SIG-M5 treated with dmso at 0.1 percent for 504 hours (cell line): ENCODE measurements around the gene EDEM1.
"Not testable (repeated sequence)": the region's sequence is repeated elsewhere in the genome, so short reads cannot be mapped to it uniquely, and the experiment has no call there.

Experiments used
- DNase-seq: peaks from one replicate; lab custom pipeline; 2025; ENCODE audit not compliant: unreplicated experiment; lab: John Stamatoyannopoulos, UW

EDEM1 gene

DNA sequence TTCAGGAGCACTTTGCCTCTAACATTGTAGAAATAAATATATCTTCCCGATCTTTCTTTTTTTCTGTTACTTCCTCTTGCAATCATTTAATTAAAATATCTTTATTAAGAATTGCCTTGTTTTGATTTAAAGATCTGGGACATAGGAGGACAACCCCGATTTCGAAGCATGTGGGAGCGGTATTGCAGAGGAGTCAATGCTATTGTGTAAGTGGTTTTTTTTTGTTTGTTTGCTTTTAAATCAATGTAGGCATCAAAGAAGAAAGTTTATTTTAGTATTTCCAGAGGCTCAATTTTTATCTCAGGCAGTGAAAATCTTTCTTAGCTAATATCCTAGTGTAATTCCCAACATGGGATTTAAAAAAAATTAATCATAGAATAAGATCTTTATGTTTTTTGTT lies 15.5 kb upstream of the EDEM1 start:
- DNase-seq: no peak

DNA sequence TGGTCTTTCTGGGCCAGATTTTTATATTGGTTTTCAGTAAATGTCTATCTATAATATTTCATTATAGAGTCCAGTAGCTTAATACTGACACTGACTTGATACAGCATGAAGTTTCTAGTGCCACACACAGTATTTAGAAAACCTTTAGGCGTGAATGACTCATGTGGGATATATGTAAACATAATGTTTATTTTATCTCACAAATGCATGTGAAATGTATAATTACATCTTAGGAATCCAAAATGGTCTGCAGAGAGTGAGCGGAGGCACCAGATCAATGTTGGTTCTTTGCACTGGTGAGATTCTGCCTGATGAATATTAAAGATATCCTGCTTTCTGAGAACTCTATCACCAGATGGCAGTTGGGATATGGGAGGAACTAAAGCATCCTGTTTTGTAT lies 8.5 kb upstream of the EDEM1 start:
- not testable (repeated sequence) for DNase-seq

DNA sequence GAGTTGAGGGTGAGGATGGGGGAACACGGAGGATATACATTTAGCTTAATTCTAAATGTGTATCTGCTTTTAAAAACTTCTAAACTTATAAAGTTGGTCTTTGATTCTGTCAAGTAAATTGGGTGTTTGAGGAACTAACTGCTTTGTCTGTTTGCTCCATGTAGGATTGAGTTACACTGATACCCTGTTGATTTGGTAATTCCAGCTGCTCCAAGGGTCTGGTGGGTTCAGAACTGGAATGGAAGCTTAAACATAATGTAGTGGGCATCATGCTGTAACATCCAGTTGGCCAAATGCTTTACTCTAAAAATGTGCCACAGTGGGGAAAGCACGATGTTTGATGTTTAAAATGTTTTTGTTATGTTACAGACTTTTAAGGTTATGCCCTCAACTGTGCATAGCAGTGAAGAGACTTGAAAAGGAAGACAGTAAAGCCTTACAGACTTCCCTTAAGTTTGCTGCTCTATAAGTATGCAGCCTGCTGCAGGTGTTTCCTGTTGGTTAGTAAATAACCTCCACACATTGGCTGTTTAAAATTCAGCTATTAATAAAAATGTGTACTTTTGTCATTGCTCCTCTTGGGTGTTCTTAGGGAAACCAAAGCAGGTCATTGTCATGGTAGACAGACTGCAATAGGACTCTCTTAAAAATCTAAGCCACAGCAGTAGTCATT lies 5.9 kb upstream of the EDEM1 start:
- no peak for DNase-seq

DNA sequence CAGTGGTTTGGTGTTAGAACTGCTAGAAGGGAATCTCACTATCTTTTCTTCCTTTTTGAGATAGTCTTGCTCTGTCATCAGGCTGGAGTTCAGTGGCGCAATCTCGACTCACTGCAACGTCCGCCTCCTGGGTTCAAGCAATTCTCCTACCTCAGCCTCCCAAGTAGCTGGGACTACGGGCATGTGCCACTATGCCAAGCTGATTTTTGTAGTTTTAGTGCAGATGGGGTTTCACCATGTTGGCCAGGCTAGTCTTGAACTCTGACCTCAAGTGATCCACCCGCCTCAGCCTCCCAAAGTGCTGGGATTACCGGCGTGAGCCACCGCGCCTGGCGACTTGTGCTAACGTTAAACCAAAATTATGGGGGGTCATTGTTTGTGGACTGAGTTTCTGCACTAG lies 3.8 kb upstream of the EDEM1 start:
- not testable (repeated sequence) for DNase-seq

DNA sequence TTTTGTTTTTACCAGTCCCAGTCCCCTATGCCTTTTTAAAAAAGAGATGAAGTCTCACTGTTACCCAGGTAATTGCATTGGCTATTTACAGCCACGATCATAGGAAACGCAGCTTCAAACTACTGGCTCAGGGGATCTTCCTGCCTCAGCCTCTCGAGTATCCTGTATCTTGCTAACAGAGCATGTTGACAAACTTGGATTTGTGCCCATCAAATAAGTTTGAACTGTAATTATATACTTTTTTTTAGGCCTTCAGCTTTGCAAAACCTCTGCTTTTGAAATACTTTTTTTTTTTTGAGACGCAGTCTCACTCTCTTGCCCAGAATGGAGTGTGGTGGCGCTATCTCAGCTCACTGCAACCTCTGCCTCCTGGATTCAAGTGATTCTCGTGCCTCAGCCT lies 3.0 kb upstream of the EDEM1 start:
- DNase-seq: no peak

DNA sequence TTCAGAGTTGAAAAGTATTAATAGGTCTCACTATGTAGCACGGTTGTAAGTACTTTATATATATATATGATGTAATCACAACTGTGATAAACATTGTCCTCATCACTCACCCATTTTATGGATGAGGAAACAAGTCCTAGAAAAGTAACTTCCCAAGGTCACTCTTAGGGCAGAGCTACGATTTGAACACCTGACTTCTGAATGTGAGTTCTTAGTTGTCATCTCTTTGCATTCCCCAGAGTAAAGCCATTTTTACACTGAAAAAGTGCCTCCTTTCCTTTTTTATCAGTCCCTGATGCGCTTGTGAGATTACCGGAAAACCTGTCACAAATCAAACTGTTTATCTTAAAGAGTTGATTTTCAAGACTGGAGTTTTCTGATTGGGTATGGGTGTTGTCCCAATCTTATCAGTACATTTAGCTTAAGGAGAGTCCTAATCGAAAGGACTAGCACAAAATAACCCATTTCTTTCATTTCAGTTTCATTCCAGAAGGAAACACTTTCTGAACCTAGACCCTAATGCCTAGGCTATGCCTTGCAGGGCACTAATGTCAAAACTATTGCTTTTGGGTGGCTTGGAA lies 2.3 kb upstream of the EDEM1 start:
- no peak for DNase-seq

DNA sequence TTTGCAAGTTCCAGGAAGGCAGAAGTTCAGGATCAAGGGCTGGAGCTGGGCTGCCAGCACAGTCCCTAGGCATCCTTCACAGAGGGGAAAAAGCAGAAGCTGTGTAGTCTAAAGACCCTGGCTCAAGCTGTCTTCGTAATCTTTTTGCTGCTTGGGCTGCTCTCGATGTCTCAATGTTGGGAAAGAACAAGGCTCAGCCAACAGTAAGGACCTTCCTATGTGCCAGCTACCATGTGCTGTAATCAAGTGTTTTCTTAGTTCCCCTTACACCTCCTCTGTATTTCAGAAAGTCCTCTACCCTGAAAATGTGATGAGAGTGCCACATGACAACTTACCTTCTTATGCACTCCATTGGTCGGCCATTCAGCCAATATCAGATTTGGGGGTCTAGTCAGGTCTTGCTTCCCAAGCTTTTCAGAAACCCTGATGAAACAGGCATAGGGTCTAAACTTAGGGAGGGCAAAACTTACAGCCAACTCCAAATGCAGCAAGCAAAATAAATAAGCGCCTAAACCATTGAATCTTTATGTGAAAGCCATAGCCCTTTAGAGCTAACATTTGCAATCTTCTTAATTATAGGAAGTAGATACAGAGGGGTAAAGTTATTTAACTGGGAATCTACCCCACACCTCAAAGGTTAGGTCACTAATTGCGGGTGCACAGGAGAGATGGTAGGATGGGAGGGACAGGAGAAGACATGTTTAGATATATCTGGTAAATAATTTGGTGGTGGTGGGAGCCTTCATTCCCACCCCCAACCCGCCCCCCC lies 1.2 kb upstream of the EDEM1 start:
- peak; percentile 99 for DNase-seq

DNA sequence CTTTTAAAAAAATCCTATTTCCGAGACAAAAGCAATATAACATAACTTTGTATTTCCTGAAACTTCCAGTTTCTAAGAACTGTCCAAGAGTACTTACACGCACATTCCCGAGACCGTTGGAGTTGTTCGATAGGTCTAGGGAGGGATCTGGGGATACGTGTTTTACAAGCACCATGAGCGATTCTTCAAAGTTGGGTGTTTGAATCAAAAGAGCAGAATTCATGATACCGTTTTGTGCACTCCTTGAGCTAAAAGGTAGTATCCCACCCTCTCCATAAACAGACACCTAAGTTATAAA lies 700 bp upstream of the EDEM1 start:
- no peak for DNase-seq

DNA sequence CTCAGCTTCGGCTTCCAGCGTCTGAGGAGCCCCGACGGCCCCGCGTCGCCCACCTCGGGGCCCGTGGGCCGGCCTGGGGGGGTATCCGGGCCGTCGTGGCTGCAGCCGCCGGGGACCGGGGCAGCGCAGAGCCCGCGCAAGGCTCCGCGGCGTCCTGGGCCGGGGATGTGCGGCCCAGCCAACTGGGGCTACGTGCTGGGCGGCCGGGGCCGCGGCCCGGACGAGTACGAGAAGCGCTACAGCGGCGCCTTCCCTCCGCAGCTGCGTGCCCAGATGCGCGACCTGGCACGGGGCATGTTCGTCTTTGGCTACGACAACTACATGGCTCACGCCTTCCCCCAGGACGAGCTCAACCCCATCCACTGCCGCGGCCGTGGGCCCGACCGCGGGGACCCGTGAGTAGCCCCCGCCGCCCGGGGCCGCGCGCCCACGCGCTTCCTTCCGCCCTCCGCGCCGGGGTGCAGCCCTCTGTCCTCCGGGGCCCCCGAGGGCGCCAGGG lies 462 bp downstream of the EDEM1 start:
- no peak for DNase-seq

DNA sequence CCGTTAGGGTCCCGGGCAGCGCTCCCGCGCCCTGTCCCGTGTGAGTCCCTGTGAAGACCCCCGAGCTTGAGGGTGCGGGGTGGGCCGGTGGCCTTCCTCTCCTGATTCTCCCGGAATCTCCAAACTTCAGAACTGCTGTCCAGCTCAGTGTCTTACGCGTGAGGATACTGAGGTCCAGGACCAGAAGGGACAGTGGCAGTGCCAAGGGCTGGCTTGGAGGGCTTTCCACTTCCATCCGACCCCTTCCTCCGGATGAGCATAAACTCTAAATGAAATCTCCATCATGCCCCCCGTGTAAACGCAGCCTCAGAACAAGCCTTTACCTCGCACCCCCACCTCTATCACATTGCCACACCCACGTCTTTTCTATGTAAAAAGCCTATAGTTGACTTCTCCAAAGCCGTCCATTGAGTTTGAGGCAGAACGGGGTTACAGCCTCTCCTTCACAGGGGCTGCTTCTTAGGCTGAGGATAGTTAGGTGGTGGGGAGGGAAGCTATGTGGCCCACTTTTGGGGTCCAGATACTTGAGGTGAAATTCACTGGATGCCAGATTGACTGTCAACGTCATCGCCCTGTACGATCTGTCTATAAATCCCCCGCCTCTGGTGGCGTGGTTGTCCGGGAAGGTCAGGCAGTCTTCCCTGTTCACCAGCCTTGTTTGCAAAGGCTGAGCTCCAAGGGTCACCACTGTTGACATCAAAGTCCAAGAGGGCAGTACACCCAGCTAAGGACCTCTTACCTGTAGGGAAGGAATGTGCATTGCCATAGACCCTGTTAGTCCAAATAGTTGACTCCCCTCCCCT lies 1.1 kb downstream of the EDEM1 start:
- peak; percentile 88 for DNase-seq

DNA sequence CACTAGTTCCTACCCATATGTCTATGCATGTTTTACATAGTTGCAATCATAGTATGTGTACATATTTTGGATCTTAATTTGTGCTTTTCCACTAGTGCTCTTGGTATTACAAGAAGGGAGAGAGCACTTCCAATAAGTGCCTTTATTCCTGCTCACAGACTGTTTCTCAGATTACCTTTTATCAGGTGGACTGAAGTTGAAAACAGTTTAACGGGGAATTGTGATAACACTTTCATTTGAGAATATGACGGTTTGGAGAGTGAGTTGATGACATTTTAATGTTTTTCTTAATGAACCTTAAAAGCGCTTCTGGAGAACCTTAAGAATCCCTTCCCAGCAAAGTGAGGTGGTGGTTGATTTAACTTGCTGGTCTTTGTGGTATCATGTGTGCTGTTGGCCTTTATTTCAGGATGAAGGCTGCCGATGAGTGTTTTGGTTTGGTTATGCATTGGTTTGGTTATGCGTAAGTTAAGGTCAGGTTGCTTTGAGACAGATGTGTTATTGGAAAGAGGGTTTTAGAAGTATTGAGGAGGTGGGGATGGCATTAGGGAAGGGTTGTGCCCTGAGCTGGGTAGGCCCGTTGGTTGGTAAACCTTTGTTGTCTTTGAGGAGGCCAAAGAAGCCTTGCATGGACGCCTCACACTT lies 2.8 kb downstream of the EDEM1 start:
- DNase-seq: no peak

DNA sequence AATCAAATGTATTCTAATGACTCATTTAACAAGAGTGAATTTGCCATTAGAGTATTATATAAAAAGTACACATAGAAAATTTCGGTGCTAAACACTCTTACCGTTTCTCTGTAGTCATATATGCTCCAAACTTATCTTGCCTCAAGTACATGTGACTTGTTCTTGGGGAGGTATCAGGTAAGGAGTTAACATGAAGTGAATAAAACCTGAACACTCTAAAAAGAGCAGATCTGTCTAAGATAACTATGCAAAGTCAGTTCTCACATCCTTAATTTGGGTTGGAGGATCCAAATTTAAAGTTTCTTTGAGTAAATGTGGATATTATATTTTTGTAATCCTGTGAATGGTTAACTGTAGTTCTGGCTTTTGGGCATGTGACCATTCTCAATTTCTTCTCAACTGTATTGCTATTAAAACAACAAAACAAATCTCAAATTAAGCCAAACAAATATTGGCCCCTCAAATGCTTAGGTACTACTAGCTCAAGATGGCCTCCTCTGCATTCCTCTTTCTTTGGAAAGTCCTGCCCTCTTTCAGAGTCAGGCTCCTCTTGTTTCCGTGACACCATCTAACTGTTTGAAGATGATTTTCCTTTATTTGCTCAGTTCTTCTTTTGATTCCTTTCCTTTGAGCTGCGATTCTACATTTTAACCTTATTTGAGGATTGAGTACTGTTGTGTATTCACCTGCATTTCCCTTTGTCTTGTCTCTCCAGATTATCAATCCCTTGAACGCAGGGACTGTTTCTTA lies 4.2 kb downstream of the EDEM1 start:
- DNase-seq: peak; percentile 41

DNA sequence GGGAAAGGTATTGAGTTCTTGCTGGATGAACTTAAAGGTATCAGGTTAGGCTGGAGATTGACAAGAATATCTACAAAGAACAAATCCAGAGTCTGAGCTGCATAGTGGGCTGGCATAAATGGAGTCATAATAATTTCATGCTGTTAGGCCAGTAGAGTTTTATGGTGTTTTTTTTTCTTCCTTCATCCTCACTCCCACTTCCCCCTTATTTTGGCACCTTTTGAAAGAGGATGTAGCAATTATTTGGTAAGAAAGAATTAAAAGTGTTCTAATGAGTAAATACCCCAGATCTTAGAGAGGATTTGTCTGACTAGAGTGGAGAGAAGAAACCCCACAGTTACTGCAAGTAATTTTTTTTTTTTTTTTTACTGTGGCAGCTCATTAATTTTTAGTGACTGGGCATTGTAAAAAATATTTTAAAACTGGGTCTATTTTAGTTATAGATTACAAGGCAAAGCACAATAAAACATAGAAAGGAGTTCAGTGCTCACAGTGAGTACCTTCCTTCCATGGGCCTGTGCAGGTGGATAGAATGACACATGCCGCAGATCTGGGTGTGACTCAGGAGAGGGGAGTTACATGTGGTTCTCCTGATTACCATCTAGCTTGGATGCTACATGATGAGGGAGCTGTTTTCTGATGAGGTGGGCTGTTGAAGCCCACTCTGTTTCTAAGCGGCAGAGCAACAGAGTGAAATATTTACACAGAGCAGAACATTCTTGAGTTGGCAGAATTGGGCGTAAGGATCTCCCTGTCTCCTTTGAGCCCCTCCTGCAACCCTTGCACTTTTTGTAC lies 5.3 kb downstream of the EDEM1 start:
- DNase-seq: peak; percentile 74

DNA sequence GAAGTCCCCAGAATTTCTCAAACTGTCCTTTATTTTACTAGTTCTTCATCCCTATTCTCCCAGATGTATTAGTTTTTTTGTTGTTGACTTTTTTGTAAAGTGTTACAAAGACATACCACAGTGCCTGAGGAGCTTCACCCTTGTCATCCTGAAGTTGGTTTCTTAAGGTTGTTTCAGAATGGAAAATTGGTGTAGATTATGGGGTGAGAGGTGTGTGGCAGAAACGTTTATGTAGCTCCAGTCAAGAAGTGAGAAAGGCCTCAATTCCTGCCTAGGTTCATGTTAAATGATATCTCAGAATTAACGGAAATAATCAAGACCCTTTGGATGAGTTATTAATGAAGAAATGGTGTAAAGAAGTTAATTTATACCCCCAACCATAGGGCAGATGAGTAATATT lies 6.8 kb downstream of the EDEM1 start:
- DNase-seq: no peak

DNA sequence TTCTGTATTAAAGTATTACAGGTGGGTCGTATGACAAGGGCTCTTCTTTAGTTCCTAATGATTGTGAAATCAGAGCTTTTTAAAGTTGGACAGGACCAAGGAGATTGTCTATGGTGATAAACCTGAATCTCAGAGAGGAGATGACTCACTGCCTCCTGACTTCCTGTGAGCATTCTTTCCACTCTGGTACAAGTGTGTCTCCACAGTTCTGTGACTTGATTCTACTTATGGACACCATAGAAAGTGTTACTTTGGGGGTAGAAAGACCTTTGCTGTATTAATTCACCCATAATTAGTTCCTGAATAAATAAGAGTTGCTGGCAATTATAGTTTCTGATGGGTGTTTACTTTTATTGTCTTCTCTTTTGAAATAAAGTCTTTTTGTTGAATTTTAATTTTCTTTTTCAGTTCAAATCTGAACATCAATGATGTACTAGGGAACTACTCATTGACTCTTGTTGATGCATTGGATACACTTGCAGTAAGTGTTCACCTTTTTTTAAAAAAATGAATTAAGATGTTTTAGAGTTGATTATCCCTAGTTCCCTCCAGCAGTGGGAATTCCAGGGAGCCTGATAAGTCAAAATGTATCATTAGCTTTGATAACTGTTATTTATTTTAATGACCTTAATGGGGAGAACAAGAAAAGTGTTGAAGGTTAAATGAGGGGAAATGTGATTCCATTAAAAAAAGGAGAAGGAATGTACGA lies 7.4 kb downstream of the EDEM1 start:
- DNase-seq: peak; percentile 84

DNA sequence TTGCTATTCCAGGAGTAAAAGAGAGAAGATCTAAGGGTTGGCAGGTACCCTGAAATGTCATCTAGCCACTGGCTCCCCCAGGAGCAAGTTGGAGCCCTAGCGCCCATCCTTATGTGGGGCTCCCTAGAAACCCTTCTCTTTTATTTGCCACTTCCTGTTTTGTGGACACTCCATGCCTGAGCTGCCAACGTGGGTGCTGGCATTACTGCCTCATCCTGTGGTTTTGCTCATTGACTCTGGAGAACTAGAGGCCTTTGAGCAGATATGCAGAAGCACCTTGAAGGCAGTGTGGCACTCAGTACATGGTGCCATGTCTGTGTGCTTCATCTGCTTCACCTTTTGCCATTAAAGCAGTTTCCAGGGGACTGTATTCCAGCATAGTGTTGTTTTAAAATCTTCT lies 8.1 kb downstream of the EDEM1 start:
- peak; percentile 84 for DNase-seq

DNA sequence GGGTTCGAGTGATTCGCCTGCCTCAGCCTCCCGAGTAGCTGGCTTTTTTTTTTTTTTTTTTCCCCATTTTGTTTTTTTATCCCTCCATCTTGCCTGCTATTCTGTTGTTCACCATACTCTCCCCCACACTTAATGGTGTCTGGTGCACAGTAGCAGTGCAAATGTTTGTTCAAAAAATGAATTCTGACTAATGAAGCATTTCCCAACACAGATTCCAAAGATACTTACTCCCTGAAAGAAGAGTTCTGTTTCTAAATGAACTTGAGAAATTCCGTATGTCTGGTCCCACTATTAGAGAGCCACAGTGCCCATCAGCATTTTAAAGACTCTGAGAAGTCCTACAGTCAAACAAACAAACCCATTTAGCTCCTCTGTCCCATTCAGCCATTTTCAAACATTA lies 9.5 kb downstream of the EDEM1 start:
- no peak for DNase-seq

DNA sequence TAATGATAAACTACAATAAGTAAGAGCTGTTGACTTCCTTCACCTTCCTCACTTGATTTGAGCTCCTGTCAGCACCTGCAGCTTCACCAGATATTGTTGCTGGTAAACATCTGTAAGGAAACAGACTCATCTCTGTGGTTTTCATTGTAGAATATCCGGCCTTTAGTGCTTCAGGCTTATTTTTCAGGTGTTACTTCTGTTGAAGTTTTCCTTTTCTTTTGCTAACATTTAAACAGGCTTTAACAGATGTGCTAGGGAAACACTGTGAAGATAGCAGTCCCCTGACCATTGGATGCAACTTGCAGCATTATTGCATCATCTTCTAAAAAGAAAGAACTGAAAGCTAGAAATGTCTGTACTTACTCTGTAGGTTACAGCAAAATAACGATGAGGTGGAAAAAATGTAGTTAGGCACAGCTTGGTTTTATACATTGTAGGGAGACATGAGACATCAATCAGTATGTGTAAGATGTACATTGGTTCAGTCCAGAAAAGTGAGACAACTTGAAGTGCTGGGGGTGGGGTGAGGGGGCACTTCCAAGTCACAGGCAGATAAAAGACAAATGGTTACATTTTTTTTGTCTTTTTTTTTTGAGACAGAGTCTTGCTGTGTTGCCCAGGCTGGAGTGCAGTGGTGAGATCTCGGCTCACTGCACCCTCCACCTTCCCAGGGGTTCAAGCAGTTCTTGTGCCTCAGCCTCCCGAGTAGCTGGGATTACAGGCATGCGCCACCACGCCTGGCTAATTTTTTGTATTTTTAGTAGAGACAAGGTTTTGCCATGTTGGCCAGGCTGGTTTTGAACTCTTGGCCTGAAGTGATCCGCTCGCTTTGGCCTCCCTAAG lies 10.2 kb downstream of the EDEM1 start:
- peak; percentile 95 for DNase-seq
